ENCODE results near the gene SNHG17.
"Not testable (repeated sequence)": the region's sequence is repeated elsewhere in the genome, so short reads cannot be mapped to it uniquely, and the experiment has no call there.

Gene SNHG17

DNA sequence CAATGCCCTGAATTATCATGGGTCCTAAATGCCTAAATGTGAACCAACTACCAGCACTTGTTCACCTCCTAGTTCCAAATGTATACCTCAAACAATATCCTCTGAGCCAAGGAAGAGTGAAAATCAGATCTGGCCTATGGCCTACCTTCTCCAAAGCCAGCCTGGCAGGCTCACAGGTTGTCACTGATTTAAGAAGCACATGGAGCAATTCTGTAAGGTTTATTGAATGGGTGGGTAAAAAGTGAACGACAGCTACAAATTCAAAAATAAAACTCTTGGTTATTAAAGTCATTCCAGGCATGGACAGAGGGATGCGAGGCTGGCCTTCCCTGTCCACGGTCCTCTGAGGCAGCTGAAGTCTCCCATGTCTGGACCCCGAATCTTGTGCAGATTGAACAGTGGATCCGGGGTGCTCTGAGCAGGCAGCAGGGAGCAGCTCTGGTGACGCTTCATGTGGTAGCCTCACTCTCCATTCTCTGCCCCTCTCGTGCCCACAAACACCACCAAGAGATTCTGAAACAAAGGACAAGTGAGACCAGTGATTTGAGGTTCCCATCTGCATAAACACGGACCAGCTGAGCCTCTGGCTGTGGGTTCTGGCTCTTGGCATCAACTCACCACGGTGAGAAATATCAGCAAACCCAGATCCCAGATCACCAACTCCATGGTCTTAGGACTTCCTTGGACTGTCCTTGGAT, 14.6 kb downstream of the SNHG17 start:
- DNase-seq = peak in 1 of 56 donors; percentile 22

DNA sequence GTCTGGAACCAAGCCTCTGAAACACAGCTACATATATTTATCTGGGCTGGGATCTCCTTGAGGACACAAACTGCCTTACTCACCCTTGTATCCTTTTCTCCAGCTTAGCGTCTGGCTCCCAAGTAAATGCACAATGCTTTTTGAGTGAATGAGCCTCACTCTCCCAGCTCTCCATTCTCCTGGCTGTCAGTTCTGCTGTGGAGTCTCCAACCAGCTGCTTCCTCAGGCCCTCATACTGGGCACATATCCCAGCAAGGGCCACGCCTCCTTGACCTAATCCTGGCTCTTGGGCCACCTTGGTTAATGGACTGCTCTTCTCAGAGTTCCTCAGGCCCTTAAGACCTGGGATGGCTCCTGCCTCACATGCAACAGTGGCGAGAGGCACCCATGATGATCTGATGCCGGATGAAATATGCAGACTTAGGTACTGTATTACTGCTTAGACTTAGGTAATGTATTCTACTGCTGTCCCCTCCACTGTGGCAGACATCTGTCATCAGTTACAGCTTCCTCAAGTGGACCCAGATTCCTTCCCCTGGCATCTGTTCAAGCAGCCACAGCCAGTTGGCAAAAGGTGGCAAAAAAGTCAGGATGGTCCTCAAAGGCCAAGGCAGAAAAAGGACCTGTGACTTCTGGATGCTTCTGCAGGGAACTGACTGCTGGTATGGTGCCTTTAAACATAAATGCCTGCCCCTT, 16.5 kb downstream of the SNHG17 start:
- peak in 21 of 56 donors; percentile 11 to 64 (median 37) for DNase-seq

DNA sequence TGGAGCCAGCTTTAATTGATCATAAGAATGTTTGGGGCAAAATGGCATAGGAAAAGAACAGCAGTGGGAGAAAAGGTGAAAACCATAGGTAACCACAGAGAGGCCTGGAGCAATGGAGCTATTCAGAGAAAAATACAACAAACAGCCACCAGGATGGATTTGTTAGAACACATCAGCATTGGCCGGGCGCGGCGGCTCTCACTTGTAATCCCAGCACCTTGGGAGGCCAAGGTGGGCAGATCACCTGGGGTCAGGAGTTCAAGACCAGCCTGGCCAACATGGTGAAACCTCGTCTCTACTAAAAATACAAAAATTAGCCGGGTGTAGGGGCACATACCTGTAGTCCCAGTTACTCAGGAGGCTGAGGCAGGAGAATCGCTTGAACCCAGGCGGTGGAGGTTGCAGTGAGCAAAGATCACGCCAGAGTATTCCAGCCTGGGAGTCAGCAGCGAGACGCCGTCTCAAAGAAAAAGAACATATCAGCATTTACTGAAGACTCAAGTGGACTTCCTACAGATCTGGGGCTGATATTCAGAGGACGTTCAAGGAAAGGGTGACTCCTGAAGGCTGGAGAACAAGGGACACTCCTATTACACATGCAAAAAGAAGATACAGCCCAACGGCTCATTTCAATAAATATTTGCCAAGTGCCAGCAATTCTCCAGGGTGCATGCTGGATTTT, 20.2 kb downstream of the SNHG17 start:
- DNase-seq = no peak

DNA sequence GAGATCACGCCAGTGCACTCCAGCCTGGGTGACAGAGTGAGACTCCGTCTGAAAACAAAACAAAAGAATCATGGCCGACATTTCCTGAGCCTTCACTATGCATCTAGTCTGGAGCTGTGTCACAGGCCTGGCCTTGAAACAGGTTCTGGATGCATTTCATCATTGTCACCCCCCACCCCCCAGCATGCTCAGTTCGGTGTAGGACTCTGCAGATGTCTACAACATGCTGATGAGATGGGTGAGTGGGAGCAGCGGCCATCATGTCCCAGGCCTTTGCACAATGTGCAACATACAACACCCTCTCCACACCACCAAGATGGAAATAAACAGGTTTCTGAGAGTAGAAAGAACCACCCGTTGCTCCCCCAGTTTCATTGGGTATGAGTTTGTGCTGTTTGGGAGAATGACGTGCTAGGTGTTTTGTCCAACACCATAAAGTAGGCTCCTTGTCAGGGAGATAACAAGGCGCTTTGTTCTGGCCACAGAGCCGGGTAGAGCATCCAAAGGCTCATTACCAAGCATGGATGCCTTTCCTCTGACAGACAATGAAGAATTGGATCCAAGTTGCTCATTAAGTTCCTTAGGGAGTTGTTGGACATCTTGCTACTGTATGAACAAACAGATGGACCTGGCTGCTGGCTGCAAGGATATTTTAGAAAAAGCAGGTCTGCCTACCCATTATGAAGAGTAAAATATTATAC, 22.1 kb downstream of the SNHG17 start:
- DNase-seq = peak in 6 of 56 donors; percentile 14 to 42 (median 38)

DNA sequence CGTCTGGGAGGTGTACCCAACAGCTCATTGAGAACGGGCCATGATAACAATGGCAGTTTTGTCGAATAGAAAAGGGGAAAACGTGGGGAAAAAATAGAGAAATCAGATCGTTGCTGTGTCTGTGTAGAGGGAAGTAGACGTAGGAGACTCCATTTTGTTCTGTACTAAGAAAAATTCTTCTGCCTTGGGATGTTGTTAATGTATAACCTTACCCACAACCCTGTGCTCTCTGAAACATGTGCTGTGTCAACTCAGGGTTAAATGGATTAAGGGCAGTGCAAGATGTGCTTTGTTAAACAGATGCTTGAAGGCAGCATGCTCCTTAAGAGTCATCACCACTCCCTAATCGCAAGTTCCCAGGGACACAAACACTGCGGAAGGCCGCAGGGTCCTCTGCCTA, 27.3 kb downstream of the SNHG17 start:
- DNase-seq = not testable (repeated sequence)

DNA sequence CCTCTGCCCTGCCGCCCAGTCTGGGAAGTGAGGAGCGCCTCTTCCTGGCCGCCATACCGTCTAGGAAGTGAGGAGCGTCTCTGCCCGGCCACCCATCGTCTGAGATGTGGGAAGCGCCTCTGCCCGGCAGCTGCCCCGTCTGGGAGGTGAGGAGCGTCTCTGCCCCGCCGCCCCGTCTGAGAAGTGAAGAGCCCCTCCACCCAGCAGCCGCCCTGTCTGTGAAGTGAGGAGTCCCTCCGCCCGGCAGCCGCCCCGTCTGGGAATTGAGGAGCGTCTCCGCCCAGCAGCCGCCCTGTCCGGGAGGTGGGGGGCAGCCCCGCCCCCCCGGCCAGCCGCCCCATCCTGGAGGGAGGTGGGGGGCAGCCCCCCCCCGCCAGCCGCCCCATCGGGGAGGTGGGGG, 27.8 kb downstream of the SNHG17 start:
- DNase-seq = no peak

DNA sequence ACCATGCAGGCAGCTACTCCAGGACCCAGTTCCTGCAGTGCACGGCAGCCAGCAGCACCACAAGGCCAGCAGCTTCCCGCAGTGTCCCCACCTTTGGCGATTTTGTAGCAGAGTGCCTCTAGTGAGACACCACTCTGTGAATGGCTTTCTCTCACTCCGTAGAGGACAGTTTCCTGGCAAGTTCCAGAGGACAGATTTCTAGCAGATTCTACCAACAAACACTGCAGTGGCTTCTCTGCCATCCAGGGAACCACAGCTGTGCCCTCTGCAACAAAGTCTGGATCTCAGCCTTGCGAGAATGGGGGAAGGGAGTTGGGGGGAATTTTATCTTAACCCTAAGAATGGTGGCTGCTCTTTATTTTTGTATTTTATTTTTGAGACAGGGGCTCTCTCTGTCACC, 28.7 kb downstream of the SNHG17 start:
- DNase-seq = peak in 4 of 56 donors; percentile 18 to 40 (median 19)

DNA sequence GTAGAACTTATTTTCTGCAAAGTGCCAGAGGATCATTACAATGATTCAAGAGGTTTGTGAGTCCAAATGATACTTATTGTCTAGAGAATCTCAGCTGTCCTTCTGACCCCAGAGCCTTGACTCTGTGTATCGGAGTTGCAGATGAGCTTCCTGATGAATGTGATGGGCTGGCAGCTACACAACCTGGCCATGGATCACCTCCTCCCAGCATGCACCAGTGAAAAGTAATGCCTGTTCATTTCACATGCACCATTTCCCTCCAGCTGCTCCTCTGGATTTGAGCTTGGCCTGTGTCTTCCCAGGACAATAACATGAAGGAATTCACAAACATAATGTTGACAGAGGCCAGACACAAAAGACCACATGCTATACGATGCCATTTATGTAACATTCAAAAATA, 30.0 kb downstream of the SNHG17 start:
- no peak for DNase-seq

DNA sequence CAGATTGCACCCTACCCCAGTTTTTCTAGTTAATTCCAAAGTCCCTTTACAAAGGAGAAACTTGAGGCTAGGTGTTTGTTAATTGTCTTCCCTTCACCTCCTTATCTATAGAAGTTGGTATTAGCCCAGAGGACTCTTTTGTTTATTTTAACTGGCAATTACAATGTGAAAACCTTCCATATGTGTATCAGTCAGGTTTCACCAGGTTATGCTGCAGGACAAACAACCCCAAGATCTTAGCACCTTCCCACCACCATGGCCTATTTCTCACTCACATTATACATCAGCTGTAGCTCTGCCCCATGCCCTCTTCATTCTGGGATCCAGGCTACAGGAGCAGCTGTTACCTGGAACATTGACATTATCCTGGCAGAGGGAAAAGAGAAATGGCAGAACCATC, 31.1 kb downstream of the SNHG17 start:
- no peak for DNase-seq

DNA sequence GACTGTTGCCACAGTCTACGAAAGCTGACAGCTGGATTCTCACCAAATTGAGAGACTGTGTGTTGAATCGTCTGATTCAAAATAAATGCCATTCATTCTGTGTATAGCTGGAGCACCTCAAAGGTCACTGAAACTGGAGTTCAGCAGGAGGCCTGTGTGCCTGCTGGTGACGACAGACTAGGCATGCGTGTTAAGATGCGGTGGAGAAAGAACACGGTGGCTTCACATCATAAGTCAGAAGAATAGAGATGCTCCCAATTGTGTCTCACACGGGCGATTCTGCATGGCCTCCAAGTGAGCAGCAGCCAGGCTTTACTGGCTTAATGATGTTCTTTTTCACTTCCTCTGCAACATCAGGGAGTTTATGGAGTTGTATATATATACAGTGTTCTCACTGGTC, 32.3 kb downstream of the SNHG17 start:
- DNase-seq = no peak

DNA sequence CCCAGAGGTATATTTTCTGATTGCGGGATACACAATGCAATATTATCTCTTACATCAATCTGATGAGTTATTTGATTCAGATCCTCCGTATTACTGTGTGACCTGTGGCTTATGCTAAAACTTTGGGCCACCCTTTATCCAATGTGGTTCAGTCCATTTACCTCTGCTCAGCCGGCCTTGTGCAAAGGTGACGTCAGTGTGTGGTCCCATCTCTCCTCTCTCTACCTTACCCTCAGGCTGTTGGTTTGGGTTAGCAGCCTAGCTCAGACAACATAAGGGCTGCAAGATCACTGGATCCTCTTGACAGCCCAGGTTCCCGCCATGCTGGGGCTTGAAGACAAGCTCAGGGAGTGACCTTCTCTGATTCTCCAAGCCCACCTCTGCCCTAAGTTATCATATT, 33.0 kb downstream of the SNHG17 start:
- DNase-seq = no peak

DNA sequence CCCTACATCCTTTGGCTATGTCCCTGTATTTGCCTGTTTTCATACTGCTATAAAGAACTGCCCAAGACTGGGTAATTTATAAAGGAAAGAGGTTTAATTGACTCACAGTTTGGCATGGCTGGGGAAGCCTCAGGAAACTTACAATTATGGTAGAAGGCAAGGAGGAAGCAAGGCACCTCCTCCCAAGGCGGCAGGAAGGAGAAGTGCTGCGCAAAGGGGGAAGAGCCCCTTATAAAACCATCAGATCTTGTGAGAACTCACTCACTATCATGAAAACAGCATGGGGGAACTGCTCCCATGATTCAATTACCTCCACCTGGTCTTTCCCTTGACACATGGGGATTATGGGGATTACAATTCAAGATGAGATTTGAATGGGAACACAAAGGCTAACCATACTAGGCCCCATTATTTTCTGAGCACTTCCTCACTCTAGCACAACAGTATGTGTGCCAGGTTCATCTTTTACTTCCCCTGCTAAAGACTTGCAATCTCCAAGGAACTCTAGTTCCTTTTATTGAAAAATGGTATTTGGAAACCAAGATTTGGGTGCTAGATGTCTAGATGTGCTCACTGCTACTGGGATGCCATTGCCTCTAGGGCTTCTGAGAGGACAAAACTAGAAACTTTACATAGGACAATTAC, 39.3 kb downstream of the SNHG17 start:
- not testable (repeated sequence) for DNase-seq

DNA sequence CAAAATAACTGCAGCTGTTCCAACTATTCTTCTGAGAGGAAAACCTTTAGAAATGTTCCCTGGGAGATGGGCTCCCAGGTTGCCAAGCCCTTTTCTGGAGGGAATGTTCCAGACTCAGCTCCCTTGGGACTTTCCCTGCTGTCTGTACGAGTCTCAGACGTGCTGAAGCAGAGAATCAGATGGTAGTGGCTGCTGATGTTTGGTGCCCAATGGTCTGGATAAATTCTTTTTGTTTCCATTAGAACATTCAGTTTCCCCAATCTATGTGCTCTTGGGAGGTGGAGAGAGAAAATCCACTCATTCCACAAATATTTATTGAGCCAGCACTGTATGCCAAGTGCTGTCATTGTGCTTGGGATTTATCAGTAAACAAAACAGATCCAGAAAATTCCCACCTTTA, 40.0 kb downstream of the SNHG17 start:
- DNase-seq = no peak

DNA sequence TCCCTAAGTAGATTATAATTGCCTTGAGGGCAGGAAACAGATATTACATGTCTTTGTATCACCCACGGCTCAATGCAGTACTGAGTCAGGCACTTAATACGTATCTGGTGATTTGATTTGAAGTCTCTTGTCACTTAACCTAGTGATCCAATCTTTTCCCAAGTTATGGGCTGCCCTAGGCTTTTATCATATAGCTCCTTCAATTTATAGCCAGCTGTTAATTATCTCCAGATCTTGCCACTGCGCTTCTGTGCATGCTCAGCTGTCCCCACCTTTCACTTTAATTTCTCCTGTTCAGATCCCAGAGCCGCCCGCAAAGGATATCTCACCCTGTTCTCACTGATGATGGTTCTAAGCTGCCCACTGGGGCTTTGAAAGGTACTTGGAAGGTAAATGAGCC, 41.9 kb downstream of the SNHG17 start:
- no peak for DNase-seq

DNA sequence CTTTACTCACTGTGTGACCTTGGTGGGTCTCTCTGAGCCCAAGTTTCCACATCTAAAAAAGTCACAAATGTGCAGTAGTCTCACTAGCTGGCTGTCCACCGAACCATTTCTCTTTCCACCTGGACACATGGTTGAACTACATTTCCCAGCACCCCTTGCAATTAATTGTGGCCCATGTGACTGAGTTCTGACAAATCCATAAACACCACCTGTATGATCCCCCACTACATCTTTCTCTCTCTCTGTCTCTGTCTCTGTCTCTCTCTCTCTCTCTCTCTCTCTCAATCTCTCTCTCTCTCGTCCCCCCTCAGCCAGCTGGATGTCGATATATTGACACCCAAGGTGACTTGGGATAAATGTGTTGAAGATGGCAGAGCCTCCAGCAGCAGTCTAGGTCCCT, 42.8 kb downstream of the SNHG17 start:
- no peak for DNase-seq

DNA sequence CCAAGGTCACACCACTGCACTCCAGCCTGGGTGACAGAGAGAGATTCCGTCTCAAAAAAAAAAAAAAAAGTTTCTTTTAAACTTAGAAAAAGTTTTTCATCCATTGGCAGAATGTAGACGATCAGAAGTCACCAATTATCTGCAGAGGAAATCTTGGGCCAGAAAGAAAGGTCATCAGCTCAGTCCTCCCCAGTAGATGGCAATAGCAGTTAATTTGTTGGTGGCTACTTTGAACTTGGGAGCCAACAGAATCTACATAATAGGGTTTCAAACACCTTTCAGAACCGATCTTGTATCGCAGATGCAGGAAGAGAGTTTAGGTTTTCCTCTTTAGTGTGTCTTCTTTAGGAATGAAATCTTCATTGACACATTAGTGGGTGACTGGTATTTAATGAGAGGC, 47.2 kb downstream of the SNHG17 start:
- peak in 1 of 56 donors; percentile 20 for DNase-seq

DNA sequence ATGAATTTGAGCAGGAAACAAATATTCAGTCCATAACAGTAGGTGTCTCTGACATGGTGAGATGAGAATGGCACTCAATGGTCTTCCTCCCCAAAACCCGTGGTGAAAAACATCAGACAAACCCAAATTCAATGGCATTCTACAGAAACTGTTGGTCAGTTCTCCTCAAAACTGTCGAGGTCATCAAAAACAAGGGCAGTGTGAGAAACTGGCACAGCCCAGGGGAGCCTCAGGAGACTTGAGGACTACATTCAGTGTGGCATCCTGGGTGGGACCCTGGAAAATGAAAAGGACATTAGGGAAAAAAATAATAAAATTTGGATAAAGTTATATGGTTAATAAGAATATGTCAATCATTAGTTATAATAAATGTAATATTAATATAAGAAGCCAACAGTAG, 48.3 kb downstream of the SNHG17 start:
- DNase-seq = no peak

DNA sequence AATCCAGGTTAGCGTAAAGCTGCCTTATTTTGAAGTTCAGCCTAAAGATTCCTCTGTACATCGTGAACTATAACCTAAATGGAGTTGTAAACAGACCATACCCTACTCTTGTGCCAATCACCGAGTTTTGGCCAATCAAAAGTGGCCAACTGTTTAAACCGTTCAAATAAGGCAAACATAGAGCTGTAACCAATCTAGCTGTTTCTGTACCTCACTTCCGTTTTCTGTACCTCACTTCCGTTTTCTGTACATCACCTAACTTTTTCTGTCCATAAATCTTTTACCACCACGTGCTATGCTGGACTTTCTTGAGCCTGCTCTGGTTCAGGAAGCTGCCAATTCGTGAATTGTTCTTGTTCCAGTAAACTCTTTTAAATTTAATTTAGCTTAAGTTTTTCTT, 49.1 kb downstream of the SNHG17 start:
- DNase-seq = no peak

DNA sequence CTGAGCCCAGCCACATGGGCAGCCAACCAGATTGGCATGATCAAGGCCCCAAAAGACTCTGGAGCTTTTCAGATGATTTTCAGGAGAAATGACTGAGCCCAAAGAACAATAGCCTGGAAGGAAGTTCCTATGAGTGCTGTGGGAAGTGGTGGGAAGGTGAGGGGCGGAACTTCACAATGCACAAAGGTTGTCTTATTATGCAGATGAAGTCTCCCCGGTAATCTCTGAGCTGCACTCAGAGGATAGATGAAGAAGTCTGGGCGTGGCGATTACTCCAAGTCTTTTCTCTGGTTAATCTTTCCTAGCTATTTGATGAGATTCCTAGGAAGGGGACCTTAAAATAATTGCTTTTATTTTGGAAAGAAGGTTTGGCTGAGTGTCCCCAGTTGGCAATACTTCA, 52.0 kb downstream of the SNHG17 start:
- no peak for DNase-seq

DNA sequence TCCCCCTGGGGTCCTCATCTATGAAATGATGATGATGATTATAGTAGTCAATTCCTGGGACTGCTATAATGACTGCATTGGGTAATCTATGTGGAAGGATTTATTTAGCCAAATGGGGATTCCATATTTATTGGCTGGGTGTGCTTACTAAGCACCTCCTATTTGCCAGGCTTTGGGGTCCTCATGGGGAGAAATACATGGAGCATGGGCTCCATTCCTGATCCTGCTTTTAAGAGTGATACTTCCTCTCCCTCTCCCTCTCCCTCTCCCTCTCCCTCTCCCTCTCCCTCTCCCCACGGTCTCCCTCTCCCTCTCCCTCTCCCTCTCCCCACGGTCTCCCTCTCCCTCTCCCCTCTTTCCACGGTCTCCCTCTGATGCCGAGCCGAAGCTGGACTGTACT, 57.3 kb downstream of the SNHG17 start:
- DNase-seq = not testable (repeated sequence)

DNA sequence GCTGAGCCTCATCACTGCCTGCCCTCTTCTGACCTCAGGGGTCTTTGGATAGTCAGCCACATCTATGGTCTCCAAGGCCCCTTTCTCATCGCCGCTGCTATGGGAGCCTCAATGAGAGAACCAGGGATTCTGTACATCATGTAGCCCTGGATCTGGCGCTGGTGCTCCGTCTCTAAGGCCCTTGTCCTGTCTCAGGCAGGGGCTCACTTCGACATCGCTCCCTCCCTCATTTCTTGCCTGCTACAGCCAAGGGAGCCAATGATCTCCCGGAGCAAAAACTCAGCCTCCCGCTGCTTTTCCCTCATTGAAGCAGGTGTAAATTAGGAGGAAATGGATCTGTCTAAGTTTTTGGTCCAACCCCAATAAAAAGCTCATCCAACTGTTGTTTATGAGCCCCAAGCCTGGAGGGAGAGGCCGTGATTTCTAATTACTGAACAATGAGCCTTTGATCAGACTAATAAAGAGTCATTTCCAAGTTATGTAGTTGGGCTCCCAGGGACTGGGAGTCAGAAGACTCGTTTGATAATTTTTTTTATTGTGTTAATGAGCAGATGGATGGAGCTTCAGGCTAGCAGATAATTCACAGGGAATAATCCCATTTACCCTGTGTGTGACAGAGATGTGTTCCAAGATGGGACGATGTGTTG, 58.0 kb downstream of the SNHG17 start:
- DNase-seq = peak in 1 of 56 donors; percentile 24
